Esophagus mucosa (tissue), 1 donor: ENCODE measurements around the gene ASPHD1. TPM values are rescaled to one million over a fixed set of nuclear protein-coding genes. Genes with fewer than 3 reads are reported as not detected.
"Not testable (repeated sequence)": the region's sequence is repeated elsewhere in the genome, so short reads cannot be mapped to it uniquely, and the experiment has no call there.

Source experiments
- ATAC-seq: fragments of 200-7000 bp; cut with Tn5 transposase; one replicate; pipeline ENCODE4 v1.9.1; 2020
- total RNA-seq: library from RNA; stranded (reverse); gene quantifications from one replicate; pipeline ENCODE4 v1.2.4, GENCODE V29; 2023
- donor health status: DM: yes; HTN: yes; CAD: no.

The ASPHD1 gene
- total RNA-seq, 1 donor from 2014 or later = 1.00 TPM

DNA sequence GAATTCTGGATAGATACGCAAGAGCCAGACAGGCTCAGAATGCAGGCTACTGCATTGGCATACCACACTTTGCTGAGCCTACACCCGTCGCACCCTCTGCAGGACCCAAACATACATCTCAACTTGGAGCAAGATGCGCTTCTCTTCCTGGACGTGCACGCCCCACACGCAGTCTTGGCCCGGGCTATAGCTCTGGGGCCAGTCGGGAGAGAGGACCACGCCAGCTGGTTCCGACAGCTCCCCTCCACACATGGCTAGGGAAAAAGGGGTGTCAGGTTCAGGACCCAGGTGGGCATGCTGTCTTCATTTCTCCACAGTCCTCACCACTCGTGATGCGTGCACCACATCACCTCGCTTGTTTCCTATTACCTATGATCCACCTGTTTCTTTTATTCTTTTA lies 22.1 kb upstream of the ASPHD1 start:
- no peak for ATAC-seq

DNA sequence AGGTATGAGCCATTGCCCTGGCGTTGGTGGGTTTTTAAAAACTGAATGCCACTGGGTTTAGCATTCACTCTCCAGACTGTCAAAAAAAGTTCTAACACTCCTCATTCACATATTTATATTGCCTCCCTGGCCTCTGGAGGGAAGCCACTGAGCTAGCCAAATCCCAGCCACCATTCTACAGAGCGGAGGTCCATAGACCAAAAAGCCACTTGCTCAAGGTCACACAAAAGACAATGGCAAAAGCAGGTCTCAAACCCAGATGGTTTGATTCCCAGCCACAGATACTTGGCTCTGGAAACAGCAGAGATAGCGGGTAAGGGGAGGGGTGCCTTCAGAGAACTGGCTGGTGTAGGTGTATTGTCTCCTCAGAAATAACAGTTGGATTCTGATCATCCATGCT lies 19.2 kb upstream of the ASPHD1 start:
- no peak for ATAC-seq

DNA sequence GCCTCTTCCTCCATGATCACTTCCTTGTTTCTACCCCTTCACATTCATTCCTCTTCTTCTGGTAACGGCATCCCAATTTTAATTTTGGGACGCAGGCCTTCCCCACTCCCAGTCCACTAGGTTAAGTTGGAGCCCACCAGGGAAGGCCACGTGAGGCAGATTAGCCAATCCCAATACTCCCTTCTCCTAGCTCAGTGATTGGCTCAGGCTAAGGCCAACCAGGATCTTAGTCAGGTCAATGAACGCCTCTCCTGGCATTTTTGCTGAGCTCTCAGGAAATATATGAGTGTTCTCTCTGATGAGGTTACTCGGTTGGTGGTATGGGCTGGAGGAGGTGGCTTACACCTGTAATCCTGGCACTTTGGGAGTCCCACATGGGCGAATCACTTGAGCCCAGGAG lies 16.3 kb upstream of the ASPHD1 start:
- no peak for ATAC-seq

DNA sequence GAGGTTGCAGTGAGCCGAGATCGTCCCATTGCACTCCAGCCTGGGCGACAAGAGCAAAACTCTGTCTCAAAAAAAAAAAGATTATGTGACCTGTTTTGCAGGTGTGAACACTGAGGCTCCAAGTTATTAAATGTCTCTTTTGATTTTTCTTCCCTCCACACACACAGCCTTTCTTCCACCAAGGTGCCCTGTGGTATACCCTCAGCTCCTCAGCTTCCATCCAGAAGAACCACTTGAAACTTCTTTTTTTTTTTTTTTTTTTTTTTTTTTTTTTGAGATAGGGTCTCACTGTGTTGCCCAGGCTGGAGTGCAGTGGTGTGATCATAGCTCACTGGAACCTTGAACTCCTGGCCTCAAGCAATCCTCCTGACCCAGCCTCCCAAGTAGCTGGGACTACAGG lies 10.9 kb upstream of the ASPHD1 start:
- not testable (repeated sequence) for ATAC-seq

DNA sequence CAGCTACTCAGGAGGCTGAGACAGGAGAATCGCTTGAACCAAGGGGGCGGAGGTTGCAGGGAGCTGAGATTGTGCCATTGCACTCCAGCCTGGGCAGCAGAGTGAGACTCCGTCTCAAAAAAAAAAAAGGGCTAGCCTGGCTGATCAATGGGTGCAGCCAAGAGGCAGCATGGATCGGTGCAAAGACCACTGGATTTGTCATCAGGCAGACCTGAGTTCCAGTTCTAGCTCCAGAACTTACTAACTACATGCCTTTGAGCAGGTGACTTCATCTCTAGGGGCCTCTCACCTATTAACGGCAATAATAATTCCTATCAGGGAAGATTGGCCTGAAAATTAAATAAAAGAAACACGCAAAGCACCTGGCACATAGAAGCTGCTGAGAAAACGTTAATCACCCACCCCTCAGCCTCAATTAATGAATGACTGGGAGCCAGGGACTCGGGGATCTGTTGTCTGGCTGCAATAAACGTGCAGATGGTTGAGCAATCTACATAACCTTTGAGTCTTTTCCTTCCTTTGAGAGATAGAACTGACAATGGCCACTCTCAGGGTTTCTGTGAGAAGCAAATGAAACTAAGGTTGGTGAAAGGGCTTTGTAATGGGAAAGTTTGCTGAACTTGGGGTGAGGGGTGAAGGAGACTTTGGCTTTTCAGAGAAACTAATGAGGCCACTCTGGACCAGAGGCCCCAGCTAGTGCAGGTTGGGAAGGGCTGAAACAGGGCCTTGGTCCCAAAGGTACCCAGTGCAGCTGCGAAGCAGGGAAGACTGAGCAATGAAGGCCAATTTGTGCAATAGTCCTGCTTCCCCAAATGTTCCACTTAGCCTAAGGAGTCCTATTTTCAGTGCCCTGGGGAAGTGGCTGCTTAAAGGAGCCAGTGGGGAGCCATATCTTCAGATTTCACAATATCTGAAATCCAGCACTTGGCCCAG lies 8.5 kb upstream of the ASPHD1 start:
- no peak for ATAC-seq

DNA sequence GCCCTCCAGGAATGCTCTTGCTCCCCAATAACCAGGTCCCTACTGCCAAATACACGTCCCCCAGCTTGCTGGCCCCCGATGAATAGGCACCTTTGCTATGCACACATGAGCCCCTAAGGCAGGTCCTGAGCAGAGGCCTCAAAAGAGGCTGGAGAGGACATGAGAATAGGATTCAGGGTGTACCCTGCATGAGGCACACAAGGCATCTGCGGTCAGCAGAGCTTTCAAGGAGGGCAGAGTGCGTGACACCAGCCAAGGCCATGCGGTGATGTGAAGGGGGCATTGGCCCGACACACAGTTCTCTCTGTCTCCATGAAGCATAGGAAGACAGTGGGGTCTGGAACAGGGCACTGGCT lies 7.9 kb upstream of the ASPHD1 start:
- no peak for ATAC-seq

DNA sequence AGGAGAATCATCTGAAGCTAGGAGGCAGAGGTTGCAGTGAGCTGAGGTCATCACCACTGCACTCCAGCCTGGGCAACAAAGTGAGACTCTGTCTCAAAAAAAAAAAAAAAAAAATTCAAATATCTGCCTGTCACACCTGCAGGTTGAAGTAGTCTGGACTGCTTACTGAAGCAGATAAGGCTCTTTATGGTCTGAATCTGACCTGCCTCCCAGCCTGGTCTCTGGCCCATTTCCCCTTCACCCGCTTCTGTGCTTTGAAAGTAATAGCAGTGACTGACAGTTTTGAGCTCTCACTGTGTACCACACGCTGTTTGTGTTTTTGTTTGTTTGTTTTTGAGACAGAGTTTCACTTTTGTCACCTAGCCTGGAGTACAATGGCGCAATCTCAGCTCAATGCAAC lies 6.7 kb upstream of the ASPHD1 start:
- ATAC-seq = no peak

DNA sequence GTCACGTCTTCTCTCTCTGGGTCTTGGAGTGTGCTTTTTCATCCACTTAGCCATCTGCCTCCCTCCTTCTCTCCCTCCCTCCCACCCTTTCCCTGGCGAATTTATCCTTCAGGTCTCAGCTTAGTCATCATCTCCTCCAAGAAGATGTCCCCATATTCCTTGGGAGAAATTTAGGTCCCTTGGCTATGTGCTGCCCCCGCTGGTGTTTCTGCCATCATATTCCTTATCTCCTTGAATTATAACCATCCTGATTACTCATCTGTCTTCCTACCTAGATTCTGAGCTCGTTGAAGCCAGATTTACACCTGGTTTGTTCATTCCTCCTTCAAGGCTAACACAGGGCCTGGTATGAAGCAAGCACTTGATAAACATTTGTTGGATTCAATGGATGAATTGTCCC lies 5.9 kb upstream of the ASPHD1 start:
- ATAC-seq = no peak

DNA sequence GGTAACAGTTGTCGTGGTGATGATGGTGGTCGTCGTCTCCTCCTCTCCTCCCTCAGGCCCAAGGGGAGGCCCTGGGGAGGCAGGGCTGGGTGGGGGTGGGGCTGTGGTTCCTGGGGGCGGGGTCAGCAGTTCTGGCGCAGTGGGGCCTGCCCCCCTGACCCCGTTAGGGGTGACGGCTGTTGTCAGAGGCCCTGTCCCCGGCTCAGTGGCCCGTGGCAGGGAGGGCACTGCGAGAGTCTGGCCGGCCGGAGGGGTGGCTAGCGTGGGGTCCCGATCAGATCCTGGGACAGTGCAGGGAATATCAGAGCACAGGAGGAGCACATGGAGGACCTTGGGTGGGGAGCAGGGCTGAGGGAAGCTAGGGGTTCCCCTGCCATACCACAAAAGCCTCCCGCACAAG lies 3.4 kb upstream of the ASPHD1 start:
- no peak for ATAC-seq

DNA sequence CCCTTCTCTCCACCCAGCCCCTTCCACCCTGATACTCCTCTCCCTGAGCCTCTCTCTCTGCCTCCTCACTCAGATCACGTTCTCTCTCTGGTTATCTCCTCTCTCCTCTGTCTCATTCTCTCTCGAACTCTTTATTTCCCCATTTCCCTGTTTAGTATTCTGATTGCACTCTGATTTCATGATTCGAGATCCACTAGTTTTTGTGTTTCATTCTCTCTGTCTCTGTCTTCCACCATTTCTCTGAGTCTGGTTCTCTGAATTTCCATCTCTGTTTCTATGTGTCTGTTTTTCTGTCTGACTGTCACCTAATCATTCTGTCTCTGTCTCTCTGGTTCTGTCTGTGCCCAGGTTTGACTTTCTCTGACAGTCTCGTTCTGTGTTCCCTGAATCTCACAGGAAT lies 3.0 kb upstream of the ASPHD1 start:
- ATAC-seq = no peak

DNA sequence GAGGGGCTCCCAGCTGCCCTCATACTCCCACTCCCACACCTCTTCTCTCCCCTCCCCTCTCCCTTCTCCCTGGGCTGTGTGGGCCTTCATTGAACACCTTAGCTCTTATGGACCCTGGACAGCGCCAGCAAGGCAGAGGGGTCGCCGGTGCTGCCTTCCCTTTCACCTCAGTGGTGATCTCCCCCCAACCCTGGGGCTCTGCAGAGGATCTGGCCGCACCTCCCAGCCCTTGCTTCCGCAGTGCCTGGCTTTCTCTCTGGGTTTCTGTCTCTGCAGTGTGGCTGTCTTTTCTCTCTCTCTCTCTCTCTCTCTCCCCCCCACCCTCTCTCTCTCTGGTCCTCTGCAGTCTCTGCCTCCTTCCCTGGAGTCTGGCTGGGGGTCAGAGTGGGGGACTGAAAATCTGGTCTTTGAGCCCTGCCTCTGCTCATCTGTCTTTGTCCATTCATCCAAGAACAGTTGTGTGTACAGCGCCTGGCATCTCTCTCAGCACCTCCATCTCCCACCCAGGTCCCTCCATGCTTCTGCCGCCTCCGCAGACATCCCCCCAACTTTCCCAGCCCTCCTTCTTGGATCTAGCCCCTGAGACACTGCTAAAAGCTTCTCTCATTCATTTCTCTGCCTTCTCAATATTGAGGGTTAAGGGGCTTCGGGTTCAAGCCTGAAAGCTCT lies 2.0 kb upstream of the ASPHD1 start:
- no peak for ATAC-seq

DNA sequence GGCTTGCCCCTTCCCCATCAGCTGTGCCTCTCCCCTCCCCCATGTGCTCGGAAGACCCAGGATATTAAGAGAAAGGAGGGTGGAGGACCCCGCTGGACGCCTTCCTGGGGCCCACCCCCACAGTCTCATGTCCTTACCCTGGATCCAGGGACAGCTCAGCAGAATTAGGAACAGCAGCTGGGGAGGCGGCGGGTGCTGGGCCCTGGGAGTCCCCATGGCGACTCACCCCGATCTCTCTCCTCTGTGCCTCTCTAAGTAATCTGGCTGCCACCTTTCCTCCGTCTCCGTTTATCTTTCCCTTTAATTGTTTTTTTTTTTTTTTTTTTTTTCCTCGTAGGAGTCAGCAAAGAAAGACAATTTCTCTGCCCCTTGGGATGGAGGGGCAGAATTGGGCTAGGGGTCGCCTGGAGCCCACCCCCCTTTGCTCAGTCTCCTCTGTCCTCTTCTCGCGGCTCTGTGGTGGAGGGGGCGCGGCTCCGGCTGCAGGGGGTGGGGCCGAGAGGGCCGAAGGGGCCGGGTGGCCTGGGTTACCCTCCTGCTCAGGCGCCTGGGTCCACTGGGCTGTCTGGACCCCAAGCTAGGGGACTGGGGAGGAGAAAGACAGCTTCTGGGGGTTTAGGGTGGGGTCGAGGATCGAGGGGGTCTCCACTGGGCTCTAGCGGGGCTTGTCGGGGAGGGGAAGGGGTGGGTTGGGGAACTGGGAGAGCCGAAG lies 1.3 kb upstream of the ASPHD1 start:
- peak; percentile 27 for ATAC-seq

DNA sequence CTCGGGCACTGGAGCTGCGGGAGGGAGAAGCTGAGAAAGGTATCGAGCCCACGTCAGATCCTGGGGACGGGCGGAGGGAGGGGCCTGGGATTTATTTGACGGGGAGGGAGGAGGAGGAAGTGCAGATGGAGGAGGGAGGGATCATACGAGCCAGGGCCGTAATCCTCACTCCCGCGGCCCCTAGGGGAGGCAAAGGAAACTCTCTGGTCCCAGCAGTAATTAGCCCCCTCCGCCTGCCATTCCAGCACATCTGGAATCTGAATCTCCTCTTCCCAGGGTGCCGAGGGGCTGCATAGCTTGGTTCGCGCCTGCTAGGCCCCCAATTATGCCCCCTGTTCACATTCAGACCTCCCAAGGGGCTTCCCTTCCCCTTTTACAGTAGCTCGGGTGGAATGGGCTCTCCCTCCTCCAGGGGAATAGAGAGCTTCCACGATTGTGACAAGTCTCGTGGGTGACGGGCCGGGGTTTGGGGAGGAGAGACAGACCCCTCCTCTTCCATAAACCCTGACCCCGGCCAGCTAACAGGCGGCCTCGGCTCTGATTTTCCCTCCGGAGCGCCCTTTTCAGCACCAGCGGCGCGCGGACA lies 679 bp upstream of the ASPHD1 start, which contains the start of gene SEZ6L2:
TSS of gene SEZ6L2 (minus strand) at position 35 of the 586 bp plus-strand sequence. CDS start 531 bp downstream, outside the sequence.
- peak; percentile 70 for ATAC-seq

DNA sequence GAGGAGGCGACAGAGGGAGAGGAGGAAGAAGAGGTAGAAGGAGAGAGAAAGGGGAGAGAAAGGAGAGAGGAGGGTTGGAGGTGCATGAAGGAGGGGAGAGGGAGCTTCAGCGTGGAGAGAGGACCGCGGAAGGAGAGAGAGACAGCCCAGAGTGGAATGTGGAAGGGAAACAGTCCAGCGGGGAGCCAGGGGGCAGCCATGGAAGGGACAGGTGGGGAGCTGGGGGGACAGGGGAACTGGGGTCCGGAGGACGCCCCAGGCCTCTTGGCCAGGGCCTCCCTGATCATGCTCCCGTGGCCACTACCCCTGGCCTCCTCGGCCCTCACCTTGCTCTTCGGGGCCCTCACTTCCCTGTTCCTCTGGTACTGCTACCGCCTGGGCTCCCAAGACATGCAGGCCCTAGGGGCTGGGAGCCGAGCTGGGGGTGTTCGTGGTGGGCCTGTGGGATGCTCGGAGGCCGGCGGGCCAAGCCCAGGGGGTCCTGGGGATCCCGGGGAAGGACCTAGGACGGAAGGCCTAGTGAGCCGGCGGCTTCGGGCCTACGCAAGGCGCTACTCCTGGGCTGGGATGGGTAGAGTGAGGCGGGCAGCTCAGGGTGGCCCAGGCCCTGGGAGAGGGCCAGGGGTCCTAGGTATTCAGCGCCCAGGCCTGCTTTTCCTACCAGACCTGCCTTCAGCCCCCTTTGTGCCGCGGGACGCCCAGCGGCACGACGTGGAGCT lies 759 bp downstream of the ASPHD1 start:
- ATAC-seq = no peak

DNA sequence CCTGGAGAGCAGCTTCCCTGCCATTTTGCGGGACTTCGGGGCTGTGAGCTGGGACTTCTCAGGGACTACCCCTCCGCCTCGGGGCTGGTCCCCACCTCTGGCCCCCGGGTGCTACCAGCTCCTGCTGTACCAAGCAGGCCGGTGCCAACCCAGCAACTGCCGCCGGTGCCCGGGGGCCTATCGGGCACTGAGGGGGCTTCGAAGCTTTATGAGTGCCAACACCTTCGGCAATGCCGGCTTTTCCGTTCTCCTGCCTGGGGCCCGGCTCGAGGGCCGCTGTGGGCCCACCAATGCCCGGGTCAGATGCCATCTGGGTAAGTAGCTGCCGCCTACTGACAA lies 1.3 kb downstream of the ASPHD1 start:
- ATAC-seq = no peak

DNA sequence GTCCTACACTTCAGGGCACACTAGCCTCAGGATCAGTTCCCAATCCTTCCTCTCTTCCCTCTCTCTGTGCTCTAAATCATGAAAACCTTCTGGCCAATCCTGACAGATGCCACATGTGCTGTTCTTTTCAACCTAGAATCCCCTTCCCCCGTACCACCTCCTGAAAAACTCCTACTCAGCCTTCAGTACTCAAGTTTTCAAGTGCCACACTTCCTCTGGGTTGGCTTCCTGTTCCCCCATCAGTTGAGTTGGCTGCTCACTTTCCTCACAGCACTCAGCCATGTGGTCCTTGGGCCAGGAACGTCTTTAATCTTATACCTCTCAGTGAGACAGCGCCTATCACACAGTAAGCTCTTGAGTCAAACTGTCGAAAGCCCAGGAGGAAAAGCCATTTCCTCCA lies 3.3 kb downstream of the ASPHD1 start:
- ATAC-seq = no peak

DNA sequence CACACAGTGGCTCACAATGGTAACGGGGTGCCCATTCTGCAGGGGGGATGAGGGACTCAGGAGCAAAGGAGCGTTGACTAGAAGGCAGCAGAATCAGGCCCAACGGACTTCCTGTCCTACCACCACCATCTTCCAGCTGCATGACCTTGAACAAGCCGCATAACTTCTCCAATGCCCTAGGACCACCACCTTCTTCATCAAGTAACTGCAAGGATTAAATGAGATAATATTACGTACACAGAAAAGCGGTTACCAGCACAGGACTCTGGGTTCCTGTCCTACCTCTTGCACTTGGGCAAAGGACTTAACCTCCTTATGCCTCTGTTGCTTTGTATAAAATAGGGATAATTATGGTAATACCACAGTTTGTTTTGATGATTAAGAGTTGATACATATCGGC lies 4.7 kb downstream of the ASPHD1 start:
- ATAC-seq = no peak

DNA sequence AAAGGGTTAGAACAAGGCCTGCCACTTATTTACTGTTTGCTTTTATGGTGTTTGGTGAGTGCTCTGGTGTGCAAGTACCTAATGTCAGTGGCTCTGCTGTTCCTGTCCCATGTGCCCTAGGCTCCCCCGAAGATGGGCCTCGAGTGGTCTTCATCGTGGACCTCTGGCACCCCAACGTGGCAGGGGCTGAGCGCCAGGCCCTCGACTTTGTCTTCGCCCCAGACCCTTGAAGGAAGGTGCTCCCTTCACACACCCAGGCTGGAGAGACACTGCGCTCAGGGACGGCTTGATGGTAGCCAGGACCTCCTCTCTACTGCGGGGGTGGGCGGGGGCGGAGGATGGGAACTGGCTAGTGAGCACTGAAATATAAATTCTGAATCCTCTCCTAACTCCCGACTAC lies 5.4 kb downstream of the ASPHD1 start:
- ATAC-seq = no peak

DNA sequence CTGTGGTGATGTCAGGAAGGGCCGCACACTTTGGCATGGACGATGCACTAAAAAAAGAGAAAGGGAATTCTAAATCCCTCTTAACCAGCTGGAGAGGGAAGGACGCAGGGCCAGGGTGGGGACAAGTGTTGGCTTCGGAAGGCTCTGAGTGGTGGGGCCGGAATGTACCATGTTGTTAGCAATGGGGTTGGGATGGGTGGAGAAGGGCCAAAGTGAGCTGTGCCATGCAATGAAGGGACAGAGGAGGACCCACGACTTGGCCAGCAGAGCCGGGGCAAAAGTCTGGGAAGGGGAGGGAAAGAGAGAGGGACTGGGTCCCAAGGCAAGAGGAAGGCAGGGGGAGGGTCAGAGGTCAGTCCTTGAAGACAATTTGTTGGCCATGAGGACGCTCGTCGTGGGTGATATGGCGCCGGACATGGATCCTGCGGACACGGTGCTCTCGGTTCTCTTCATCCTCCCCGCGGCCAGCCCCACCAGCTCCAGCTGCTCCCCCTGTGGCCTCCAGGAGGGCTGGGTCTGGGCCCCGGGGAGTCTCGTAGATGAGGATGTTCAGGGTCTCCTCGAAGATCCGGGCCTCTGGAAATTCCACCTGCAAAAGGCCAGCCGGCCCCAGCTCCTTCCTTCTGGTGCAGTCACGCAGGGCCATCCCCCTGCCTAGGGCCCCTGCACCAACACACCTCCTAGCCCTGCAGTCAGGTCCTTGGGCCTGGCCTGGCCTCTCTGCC lies 6.4 kb downstream of the ASPHD1 start:
- ATAC-seq = no peak

DNA sequence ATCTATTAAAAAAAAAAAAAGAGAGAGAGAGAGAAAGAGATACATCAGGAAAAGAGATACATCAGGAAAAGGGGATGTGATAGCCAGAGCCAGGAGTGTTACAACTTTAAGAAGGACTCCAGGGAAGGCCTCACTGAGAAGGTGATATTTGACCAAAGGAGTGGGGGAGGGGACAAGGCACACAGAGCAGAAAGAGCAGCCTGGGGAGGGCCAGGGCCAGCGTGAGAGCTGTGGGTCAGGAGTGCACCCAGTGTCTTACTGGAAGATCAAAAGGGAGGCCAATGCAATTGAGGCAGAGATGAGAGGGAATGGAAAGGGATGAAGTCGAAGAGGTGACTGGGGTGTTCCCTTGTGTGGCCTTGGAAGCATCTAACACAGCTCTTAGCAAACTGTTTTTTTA lies 7.7 kb downstream of the ASPHD1 start:
- no peak for ATAC-seq

DNA sequence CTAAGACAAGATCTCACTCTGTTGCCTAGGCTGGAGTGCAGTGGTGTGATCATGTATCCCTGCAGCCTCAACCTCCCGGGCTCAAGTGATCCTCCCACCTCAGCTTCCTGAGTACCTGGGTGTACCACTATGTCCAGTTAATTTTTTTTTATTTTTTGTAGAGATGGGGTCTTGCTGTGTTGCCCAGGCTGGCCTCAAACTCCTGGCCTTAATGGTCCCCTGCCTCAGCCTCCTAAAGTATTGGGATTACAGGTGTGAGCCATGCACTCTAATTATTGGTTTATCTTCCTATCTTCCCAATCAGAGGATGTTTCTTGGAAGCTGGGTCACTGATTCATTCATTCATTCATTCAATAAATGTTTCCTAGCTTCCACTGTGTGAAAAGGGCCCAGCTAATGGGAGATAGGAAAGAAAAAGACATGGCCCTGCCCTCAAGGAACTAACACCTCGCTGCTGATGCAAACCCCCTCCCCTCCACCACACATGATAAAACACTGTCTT lies 8.5 kb downstream of the ASPHD1 start:
- no peak for ATAC-seq

DNA sequence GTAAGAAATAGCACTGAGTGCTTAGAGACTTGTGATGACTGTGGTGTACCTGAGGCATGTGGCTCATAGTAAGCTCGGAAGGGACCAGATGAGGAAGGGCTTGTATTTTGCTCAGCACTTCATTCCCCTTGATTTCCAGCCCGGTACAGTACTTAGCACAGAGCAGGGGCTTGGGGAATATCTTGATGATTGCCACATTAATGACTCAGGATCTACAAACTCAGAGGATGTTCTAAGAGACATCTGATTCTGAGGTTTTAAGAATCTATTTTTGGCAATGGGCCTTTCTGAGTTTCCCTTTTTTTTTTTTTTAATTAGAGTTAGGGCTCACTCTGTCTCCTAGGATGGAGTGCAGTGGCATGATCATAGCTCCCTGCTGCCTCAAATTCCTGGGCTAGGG lies 9.1 kb downstream of the ASPHD1 start:
- no peak for ATAC-seq
